ENCODE data around the gene ADGRL4. TPM values are rescaled to one million over a fixed set of nuclear protein-coding genes. Genes with fewer than 3 reads are reported as not detected.

The ADGRL4 gene
- total RNA-seq, 1 donor from 2014 or later = not detected

- no peak for TF ChIP-seq CTCF (IDR thresholded peaks at IDR 0.05; ENCODE audit: unreplicated experiment)
- H3K4me3 Mint-ChIP-seq (ENCODE audit: low read depth) = no peak overlapping the region
- no peak for DNase-seq (ENCODE audit: low spot score, unreplicated experiment)
- H3K27ac Mint-ChIP-seq = no peak overlapping the region
- H3K4me1 Mint-ChIP-seq (ENCODE audit: low read depth) = no peaks in the 10 kb centered on the region
- no peaks in the 10 kb centered on the region for H3K36me3 Mint-ChIP-seq (ENCODE audit: insufficient read depth)
- H3K27me3 Mint-ChIP-seq = no peaks in the 10 kb centered on the region
- no peaks in the 10 kb centered on the region for H3K9me3 Mint-ChIP-seq (ENCODE audit: low read depth)
Measured at GRCh38 chr1:78864175-78864574, 142.4 kb downstream of the ADGRL4 start.

- no peaks in the 10 kb centered on the region for H3K36me3 Mint-ChIP-seq (ENCODE audit: insufficient read depth)
- H3K4me1 Mint-ChIP-seq (ENCODE audit: low read depth) = no peaks in the 10 kb centered on the region
- no peak overlapping the region for H3K27ac Mint-ChIP-seq
- no peak overlapping the region for H3K4me3 Mint-ChIP-seq (ENCODE audit: low read depth)
- H3K9me3 Mint-ChIP-seq (ENCODE audit: low read depth) = peaks cover 8% of the 10 kb centered on the region
- TF ChIP-seq CTCF (IDR thresholded peaks at IDR 0.05; ENCODE audit: unreplicated experiment) = no peak
- no peaks in the 10 kb centered on the region for H3K27me3 Mint-ChIP-seq
- DNase-seq (ENCODE audit: low spot score, unreplicated experiment) = no peak
Measured at GRCh38 chr1:78856096-78856495, 150.4 kb downstream of the ADGRL4 start.

- Mint-ChIP-seq H3K4me3 (ENCODE audit: low read depth) (no peak overlapping the region), H3K36me3 (ENCODE audit: insufficient read depth) (no peaks in the 10 kb centered on the region), H3K27ac (no peak overlapping the region), H3K4me1 (ENCODE audit: low read depth) (no peaks in the 10 kb centered on the region), H3K27me3 (no peaks in the 10 kb centered on the region), H3K9me3 (ENCODE audit: low read depth) (peaks cover 8% of the 10 kb centered on the region)
- no peak for TF ChIP-seq CTCF (IDR thresholded peaks at IDR 0.05; ENCODE audit: unreplicated experiment)
- no peak for DNase-seq (ENCODE audit: low spot score, unreplicated experiment)
Measured at GRCh38 chr1:78855258-78855657, 151.3 kb downstream of the ADGRL4 start.

GRCh38 chr1:78854556-78854955, 152.0 kb downstream of the ADGRL4 start:
- TF ChIP-seq CTCF (IDR thresholded peaks at IDR 0.05; ENCODE audit: unreplicated experiment) = no peak
- H3K4me3 Mint-ChIP-seq (ENCODE audit: low read depth) = no peak overlapping the region
- no peaks in the 10 kb centered on the region for H3K36me3 Mint-ChIP-seq (ENCODE audit: insufficient read depth)

GRCh38 chr1:78843546-78843945, 163.0 kb downstream of the ADGRL4 start:
- no peaks in the 10 kb centered on the region for H3K9me3 Mint-ChIP-seq (ENCODE audit: low read depth)
- H3K4me3 Mint-ChIP-seq (ENCODE audit: low read depth) = no peak overlapping the region
- no peaks in the 10 kb centered on the region for H3K27me3 Mint-ChIP-seq
- H3K36me3 Mint-ChIP-seq (ENCODE audit: insufficient read depth) = no peaks in the 10 kb centered on the region
- no peak for TF ChIP-seq CTCF (IDR thresholded peaks at IDR 0.05; ENCODE audit: unreplicated experiment)
- no peak overlapping the region for H3K27ac Mint-ChIP-seq
- no peak for DNase-seq (ENCODE audit: low spot score, unreplicated experiment)
- H3K4me1 Mint-ChIP-seq (ENCODE audit: low read depth) = peaks cover 14% of the 10 kb centered on the region

More at GRCh38 chr1:78854556-78854955, 152.0 kb downstream of the ADGRL4 start:
- DNase-seq (ENCODE audit: low spot score, unreplicated experiment) = no peak
- no peaks in the 10 kb centered on the region for H3K27me3 Mint-ChIP-seq
- H3K27ac Mint-ChIP-seq = no peak overlapping the region
- peaks cover 8% of the 10 kb centered on the region for H3K9me3 Mint-ChIP-seq (ENCODE audit: low read depth)
- H3K4me1 Mint-ChIP-seq (ENCODE audit: low read depth) = no peaks in the 10 kb centered on the region

All from progenitor cell of endocrine pancreas (in vitro differentiated cells).